Measurements from ENCODE around the gene TRIM63. TPM values are rescaled to one million over a fixed set of nuclear protein-coding genes. Genes with fewer than 3 reads are reported as not detected.

TRIM63 gene
- total RNA-seq, 6 donors from 2014 or later: 0.26 to 0.61 (median 0.34) TPM; not detected in 3

DNA sequence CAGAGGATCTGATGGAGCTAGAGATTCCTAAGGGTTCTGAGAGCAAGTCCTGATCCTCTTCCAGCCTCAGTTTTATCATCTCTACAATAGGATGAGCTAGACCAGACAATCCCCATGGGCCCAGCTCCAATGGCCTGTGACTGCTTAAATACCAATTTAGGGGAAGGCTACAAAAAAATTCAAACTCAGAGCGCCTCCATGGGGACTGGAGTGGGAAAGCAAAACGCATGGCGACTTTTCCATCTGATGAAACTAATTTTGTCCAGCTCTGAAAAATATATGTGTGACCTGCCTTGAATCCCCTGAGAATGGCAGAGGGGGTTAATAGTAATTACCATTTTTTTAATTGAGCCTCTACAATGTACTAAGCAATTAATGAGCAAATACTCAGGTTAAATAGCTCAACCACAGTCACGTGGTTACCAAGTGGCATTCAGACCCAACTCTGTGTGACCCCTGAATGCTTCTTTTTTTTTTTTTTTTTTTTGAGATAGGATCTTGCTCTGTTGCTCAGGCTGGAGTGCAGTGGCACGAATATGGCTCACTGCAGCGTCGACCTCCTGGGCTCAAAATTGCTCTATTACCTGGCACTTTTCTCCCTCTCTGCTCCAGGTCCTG lies 37.5 kb downstream of the TRIM63 start:
- no peaks in the 10 kb centered on the region for H3K36me3 ChIP-seq
- ATAC-seq (ENCODE audit: low FRiP score in 2 of 2) (no peak), DNase-seq (no peak)
- TF ChIP-seq, protein P1, sequence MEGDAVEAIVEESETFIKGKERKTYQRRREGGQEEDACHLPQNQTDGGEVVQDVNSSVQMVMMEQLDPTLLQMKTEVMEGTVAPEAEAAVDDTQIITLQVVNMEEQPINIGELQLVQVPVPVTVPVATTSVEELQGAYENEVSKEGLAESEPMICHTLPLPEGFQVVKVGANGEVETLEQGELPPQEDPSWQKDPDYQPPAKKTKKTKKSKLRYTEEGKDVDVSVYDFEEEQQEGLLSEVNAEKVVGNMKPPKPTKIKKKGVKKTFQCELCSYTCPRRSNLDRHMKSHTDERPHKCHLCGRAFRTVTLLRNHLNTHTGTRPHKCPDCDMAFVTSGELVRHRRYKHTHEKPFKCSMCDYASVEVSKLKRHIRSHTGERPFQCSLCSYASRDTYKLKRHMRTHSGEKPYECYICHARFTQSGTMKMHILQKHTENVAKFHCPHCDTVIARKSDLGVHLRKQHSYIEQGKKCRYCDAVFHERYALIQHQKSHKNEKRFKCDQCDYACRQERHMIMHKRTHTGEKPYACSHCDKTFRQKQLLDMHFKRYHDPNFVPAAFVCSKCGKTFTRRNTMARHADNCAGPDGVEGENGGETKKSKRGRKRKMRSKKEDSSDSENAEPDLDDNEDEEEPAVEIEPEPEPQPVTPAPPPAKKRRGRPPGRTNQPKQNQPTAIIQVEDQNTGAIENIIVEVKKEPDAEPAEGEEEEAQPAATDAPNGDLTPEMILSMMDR (IDR thresholded peaks at IDR 0.05): no peak
- TF ChIP-seq POLR2A (IDR thresholded peaks at IDR 0.05): no peak
- TF ChIP-seq EP300 (IDR thresholded peaks at IDR 0.05): no peak
- TF ChIP-seq POLR2AphosphoS5 (IDR thresholded peaks at IDR 0.05): no peak
- no peaks in the 10 kb centered on the region for H3K9me3 ChIP-seq
- no peak overlapping the region for H3K27ac ChIP-seq
- peaks cover 0 to 3% (median 0%) of the 10 kb centered on the region in 4 donors for H3K27me3 ChIP-seq
- H3K4me3 ChIP-seq: no peak overlapping the region
- H3K4me1 ChIP-seq: peaks cover 3 to 5% (median 4%) of the 10 kb centered on the region in 4 donors
- WGBS, 2 donors: 74 to 79% methylated on average over 7 of the region's 7 CpGs

DNA sequence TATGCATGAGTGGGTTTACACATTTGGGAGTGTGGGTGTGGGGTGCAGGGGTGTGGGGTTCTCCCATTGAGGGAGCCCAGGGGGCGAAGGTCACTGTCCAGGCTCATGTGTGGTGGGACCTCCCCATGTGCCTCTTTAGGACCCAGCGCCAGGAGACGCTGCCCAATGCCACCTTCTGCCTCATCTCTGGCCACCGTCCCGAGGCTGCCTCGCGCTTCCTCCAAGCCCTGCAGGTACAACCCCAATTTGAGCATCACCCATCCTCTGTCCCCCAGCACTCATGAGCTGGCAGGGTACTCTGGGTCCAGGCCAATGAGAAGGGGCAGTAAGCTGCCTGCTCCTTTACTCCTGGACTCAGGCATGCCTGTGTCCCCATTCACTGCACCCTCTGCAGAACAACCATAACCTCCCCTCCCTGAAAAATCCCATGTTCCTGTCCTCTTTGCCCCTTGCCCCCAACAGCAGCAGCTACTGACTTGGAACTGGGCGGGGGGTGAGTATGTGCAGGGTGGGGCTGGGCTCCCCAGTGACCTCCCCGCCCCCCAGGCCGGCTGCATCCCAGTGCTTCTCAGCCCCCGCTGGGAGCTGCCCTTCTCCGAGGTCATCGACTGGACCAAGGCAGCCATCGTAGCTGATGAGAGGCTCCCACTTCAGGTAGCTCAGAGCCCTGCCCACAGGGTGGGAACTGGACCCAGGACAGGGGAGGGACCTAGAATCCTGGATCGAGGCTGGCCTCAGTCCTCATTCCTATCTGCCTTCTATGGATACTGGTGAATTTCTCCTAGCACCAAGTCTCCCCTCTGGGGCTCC lies 38.2 kb downstream of the TRIM63 start:
- no peak overlapping the region for H3K27ac ChIP-seq
- WGBS, 2 donors: 65 to 76% methylated on average over 7 to 15 of the region's 15 CpGs
- no peaks in the 10 kb centered on the region for H3K36me3 ChIP-seq
- H3K9me3 ChIP-seq: no peaks in the 10 kb centered on the region
- no peak for ATAC-seq (ENCODE audit: low FRiP score in 2 of 2)
- H3K27me3 ChIP-seq: no peaks in the 10 kb centered on the region
- H3K4me1 ChIP-seq: no peaks in the 10 kb centered on the region
- TF ChIP-seq, protein P1 (IDR thresholded peaks at IDR 0.05): no peak
- TF ChIP-seq POLR2A (IDR thresholded peaks at IDR 0.05) (no peak), EP300 (IDR thresholded peaks at IDR 0.05) (no peak), POLR2AphosphoS5 (IDR thresholded peaks at IDR 0.05) (no peak)
- peak in 1 of 2 donors; percentile 53 for DNase-seq
- H3K4me3 ChIP-seq: no peak overlapping the region

DNA sequence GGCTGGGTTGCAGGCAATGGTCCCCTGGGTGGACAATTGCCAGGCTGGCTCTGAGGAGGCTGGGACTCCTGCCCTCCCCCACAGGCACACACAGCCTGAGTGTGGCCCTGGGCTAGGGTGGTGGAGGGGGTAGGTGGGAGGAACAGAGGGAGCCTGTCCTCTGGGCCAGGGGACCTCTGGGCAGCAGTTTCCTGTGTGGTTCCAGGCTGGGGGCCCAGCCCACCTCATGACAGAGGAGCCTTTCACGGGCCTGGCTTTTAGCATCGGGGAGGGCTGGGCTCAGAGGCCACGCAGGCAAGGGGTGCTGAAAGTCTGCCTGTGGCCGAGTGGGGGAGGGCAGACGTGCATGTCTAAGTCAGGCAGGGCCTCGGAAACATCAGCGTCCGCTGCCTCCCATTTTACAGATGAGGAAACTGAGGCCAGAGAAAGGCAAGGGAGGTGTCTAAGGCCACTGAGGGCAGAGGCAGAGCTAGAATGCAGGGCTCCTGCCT lies 38.9 kb downstream of the TRIM63 start:
- Histone ChIP-seq H3K36me3 (no peaks in the 10 kb centered on the region), H3K4me3 (no peak overlapping the region), H3K4me1 (no peaks in the 10 kb centered on the region), H3K27ac (no peak overlapping the region), H3K27me3 (no peaks in the 10 kb centered on the region), H3K9me3 (no peaks in the 10 kb centered on the region)
- DNase-seq (no peak), ATAC-seq (ENCODE audit: low FRiP score in 2 of 2) (no peak)
- 59 to 74% methylated on average over 3 to 8 of the region's 8 CpGs for WGBS, 2 donors
- TF ChIP-seq POLR2AphosphoS5 (IDR thresholded peaks at IDR 0.05) (no peak), EP300 (IDR thresholded peaks at IDR 0.05) (no peak), POLR2A (IDR thresholded peaks at IDR 0.05) (no peak)
- TF ChIP-seq, protein P1 (IDR thresholded peaks at IDR 0.05): no peak

DNA sequence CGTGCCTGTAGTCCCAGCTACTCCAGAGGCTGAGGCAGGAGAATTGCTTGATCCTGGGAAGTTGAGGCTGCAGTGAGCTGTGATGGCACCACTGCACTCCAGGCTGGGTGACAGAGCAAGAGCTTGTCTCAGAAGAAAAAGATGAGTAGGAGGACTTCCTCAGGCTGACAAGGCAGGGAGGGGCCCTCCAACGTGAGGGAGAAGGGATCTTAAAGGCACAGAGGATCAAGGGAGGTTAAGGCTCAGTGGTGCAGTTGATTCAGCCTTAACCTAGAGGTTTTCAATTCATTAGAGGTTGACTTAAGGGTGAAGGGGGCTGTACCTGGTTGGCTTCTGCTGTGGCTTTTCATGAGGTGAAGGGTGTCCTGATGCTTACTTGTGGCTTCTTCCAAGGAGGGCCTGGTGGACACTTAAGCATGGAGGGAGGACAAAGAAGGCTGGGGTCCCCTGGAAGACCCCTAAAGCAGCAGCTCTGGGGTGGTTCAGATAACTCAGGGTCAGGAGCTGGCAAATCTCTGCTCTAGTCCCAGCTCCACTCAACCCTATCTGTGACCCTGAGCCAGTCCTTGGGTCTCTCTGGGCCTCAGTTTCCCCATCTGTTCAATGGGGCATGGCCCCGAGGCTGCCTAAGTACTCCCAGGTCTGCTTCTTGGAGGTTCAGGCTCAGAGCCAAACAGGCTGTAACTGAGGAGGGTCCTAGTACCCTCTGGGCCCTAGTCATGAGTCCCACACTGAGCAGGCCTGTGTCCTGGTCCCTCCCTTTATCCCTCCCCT lies 39.5 kb downstream of the TRIM63 start:
- Histone ChIP-seq H3K36me3 (no peaks in the 10 kb centered on the region), H3K4me1 (no peaks in the 10 kb centered on the region), H3K9me3 (no peaks in the 10 kb centered on the region), H3K4me3 (no peak overlapping the region), H3K27me3 (no peaks in the 10 kb centered on the region), H3K27ac (no peak overlapping the region)
- DNase-seq (no peak), ATAC-seq (ENCODE audit: low FRiP score in 2 of 2) (peak in 1 of 2 donors; percentile 42)
- 33 to 52% methylated on average over 3 of the region's 3 CpGs for WGBS, 2 donors
- no peak for TF ChIP-seq EP300 (IDR thresholded peaks at IDR 0.05)
- no peak for TF ChIP-seq POLR2A (IDR thresholded peaks at IDR 0.05)
- TF ChIP-seq POLR2AphosphoS5 (IDR thresholded peaks at IDR 0.05): no peak
- TF ChIP-seq, protein P1 (IDR thresholded peaks at IDR 0.05): no peak

All from upper lobe of left lung (tissue), 6 donors.